Panc1 (cell line): ENCODE measurements around the gene SCPEP1. TPM values are rescaled to one million over a fixed set of nuclear protein-coding genes. Genes with fewer than 3 reads are reported as not detected.

Experiments used
- ATAC-seq: fragments of 200-7000 bp; cut with Tn5 transposase; 2 replicates; pipeline ENCODE4 v1.9.1; 2020; ENCODE audit warnings: mild to moderate bottlenecking, moderate library complexity
- BruUV-seq: library from RNA; stranded (reverse); fragments of 400-500 nt; replicated peaks from 2 replicates; lab custom pipeline; 2021; lab: Mats Ljungman, UMichigan
- CTCF ChIA-PET: fragments of 300-600 bp; sonication (Branson Sonifier 250); formaldehyde crosslinking; loops from one replicate; lab custom pipeline; 2022; ENCODE audit warnings: antibody characterized with exemption; lab: Charles Lee
- POLR2A ChIA-PET: fragments of 300-600 bp; sonication (Branson Sonifier 250); formaldehyde crosslinking; loops from one replicate; lab custom pipeline; 2022; ENCODE audit warnings: antibody characterized with exemption; lab: Charles Lee
- DNase-seq: peaks from one replicate; pipeline ENCODE4 v3.0.0-alpha.2; 2010; ENCODE audit warnings: low read depth, low spot score
- H3K27ac ChIP-seq: 2 replicates; pipeline ENCODE4 v1.5.1; 2011; ENCODE audit warnings: mild to moderate bottlenecking, low read length, inconsistent platforms
- H3K27me3 ChIP-seq: fragments of 200-500 bp; sonication (Bioruptor generic); 2 replicates; pipeline ENCODE4 v1.6.0; 2014; ENCODE audit warnings: low read length, inconsistent platforms; ENCODE audit not compliant: control insufficient read depth, insufficient read depth
- H3K36me3 ChIP-seq: fragments of 200-500 bp; sonication (Bioruptor generic); 2 replicates; pipeline ENCODE4 v1.5.1; 2014; ENCODE audit warnings: inconsistent platforms, mild to moderate bottlenecking, low read length, moderate library complexity; ENCODE audit not compliant: control insufficient read depth, insufficient read depth
- H3K4me1 ChIP-seq: 2 replicates; pipeline ENCODE4 v1.5.1; 2011; ENCODE audit warnings: inconsistent platforms, mild to moderate bottlenecking, low read length, moderate library complexity; ENCODE audit not compliant: control insufficient read depth, insufficient read depth
- H3K4me3 ChIP-seq, 2 experiments: 2 replicates each; pipeline ENCODE4 v1.5.1; 2011 to 2012; ENCODE audit warnings: low read depth in 2 of 2, low read length in 2 of 2, mild to moderate bottlenecking in 2 of 2, inconsistent platforms in 1 of 2, moderate library complexity in 1 of 2
- H3K9me3 ChIP-seq: fragments of 200-500 bp; sonication (Bioruptor generic); 2 replicates; pipeline ENCODE4 v1.5.1; 2014; ENCODE audit warnings: low read depth, mild to moderate bottlenecking, inconsistent platforms, low read length, moderate library complexity; ENCODE audit not compliant: control insufficient read depth, insufficient read depth
- CTCF ChIP-seq: fragments of 450-650 bp; IDR thresholded peaks from 2 replicates; pipeline ENCODE4 v1.5.1; 2017; ENCODE audit warnings: mild to moderate bottlenecking
- POLR2AphosphoS5 ChIP-seq: IDR thresholded peaks from 2 replicates; pipeline ENCODE4 v1.6.1; 2012; ENCODE audit warnings: mild to moderate bottlenecking, low read depth, low read length, moderate library complexity
- SIN3A ChIP-seq: IDR thresholded peaks from 2 replicates; pipeline ENCODE4 v1.6.1; 2012; ENCODE audit warnings: low read depth, mild to moderate bottlenecking, low read length, moderate library complexity, borderline replicate concordance; ENCODE audit not compliant: insufficient read depth
- TCF7L2 ChIP-seq: IDR thresholded peaks from 2 replicates; pipeline ENCODE4 v1.6.1; 2011; ENCODE audit warnings: mild to moderate bottlenecking, low read depth, low read length, inconsistent platforms
- in situ Hi-C: cut with HindIII; loops from 2 replicates; pipeline ENCODE4 v1.10.0; 2016; ENCODE audit warnings: low sequenced_read_pairs, low pct_unique_long_range_greater_than_20kb
- intact Hi-C: fragments of 100-400 bp; cut with micrococcal nuclease; formaldehyde crosslinking; loops from one replicate; pipeline ENCODE4 v1.10.0; 2022; ENCODE audit not compliant: unreplicated experiment
- total RNA-seq: library from RNA; stranded (reverse); gene quantifications from one replicate; pipeline ENCODE4 v1.2.1, GENCODE V29; 2021; ENCODE audit not compliant: unreplicated experiment
- TF ChIP-seq, protein P1 (sequence below), 2 experiments: IDR thresholded peaks; 2 replicates each; pipeline ENCODE4 v1.6.1; 2011 to 2012; ENCODE audit warnings: low read depth in 2 of 2, control low read depth in 1 of 2, low read length in 1 of 2, mild to moderate bottlenecking in 1 of 2, moderate library complexity in 1 of 2; ENCODE audit not compliant: insufficient read depth in 1 of 2

SCPEP1 gene
- total RNA-seq, 1 experiment from 2014 or later, result 50.7 TPM

DNA sequence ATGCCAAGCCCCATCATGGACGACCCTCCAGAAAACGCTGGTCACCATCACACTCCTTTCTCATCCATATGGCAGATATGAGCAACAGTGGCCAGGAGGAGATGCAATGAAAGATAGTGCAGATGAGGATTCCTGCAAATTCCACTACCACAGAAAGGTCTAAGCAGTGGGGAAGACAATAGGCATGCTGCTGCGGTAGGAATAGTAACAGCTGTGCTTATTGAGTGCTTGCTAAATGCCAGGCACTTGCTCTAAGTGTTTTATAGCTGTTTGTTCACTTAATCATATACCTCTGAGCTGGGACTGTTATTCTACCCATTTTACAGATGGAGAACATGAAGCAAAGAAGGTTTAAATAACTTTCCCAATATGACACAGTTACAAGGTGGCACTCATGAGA is 60.6 kb downstream of the SCPEP1 start:
- no peak for TF ChIP-seq TCF7L2
- TF ChIP-seq, protein P1, sequence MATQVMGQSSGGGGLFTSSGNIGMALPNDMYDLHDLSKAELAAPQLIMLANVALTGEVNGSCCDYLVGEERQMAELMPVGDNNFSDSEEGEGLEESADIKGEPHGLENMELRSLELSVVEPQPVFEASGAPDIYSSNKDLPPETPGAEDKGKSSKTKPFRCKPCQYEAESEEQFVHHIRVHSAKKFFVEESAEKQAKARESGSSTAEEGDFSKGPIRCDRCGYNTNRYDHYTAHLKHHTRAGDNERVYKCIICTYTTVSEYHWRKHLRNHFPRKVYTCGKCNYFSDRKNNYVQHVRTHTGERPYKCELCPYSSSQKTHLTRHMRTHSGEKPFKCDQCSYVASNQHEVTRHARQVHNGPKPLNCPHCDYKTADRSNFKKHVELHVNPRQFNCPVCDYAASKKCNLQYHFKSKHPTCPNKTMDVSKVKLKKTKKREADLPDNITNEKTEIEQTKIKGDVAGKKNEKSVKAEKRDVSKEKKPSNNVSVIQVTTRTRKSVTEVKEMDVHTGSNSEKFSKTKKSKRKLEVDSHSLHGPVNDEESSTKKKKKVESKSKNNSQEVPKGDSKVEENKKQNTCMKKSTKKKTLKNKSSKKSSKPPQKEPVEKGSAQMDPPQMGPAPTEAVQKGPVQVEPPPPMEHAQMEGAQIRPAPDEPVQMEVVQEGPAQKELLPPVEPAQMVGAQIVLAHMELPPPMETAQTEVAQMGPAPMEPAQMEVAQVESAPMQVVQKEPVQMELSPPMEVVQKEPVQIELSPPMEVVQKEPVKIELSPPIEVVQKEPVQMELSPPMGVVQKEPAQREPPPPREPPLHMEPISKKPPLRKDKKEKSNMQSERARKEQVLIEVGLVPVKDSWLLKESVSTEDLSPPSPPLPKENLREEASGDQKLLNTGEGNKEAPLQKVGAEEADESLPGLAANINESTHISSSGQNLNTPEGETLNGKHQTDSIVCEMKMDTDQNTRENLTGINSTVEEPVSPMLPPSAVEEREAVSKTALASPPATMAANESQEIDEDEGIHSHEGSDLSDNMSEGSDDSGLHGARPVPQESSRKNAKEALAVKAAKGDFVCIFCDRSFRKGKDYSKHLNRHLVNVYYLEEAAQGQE (IDR thresholded peaks at IDR 0.05; ENCODE audit: insufficient read depth in 1 of 2, low read depth in 2 of 2, low read length in 1 of 2), result no peak
- TF ChIP-seq SIN3A, result no peak
- TF ChIP-seq POLR2AphosphoS5, result no peak
- no peak for TF ChIP-seq CTCF
- ChIA-PET CTCF (no interaction called here), POLR2A (no interaction called here)
- Histone ChIP-seq H3K27me3 (no peaks in the 10 kb centered on the region; the same call in none of the 2 replicates), H3K9me3 (no peaks in the 10 kb centered on the region), H3K4me1 (no peaks in the 10 kb centered on the region), H3K27ac (no peak overlapping the region), H3K36me3 (no peaks in the 10 kb centered on the region), H3K4me3 (no peak overlapping the region)
- no TSS peak for BruUV-seq
- intact Hi-C loops (no loop called here), in situ Hi-C loops (no loop called here)
- no peak for DNase-seq
- ATAC-seq, result no peak

DNA sequence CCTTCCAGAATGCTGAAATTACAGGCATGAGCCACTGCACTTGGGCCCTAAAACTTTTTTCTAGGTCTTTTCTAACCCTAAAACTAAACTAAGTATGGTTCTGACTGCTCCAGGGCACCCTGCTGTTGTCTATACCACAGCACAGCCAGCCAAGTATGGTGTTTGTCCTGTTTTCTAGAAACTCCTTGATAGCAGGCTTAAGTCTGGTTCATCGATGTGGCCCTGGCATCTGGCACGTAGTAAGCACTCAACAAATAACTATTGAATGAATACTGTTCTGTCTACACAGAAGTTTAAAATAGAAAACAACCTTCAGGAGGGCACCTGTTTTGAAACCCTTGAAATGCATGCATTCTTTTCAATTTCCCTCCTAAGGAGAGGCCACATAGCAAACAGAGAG is 62.6 kb downstream of the SCPEP1 start:
- DNase-seq (no peak), ATAC-seq (no peak)
- H3K27ac ChIP-seq, result no peak overlapping the region
- no TSS peak for BruUV-seq
- POLR2A ChIA-PET, result interaction anchor here (0.6 kb wide), 1 partner anchor 14 kb away, joined by 3 read pairs; no protein-coding TSS in a partner anchor
- no peaks in the 10 kb centered on the region for H3K36me3 ChIP-seq
- H3K4me1 ChIP-seq, result no peaks in the 10 kb centered on the region
- CTCF ChIA-PET, result no interaction called here
- in situ Hi-C loops, result no loop called here
- no peak overlapping the region for H3K4me3 ChIP-seq
- H3K27me3 ChIP-seq, result no peaks in the 10 kb centered on the region; the same call in none of the 2 replicates
- H3K9me3 ChIP-seq, result no peaks in the 10 kb centered on the region
- intact Hi-C loops, result no loop called here
- no peak for TF ChIP-seq SIN3A
- TF ChIP-seq TCF7L2, result no peak

- Histone ChIP-seq H3K4me3 (no peak overlapping the region), H3K4me1 (no peaks in the 10 kb centered on the region), H3K27me3 (no peaks in the 10 kb centered on the region; the same call in 1 of the 2 replicates), H3K9me3 (no peaks in the 10 kb centered on the region), H3K36me3 (no peaks in the 10 kb centered on the region), H3K27ac (no peak overlapping the region)
- TF ChIP-seq TCF7L2 (no peak), POLR2AphosphoS5 (no peak), SIN3A (no peak), CTCF (no peak)
- TF ChIP-seq, protein P1 (IDR thresholded peaks at IDR 0.05; ENCODE audit: insufficient read depth in 1 of 2, low read depth in 2 of 2, low read length in 1 of 2), result no peak
- in situ Hi-C loops (no loop called here), intact Hi-C loops (no loop called here)
- no peak for DNase-seq
- no peak for ATAC-seq
- ChIA-PET CTCF (interaction anchor here (0.7 kb wide), 1 partner anchor 37 kb away, joined by 4 read pairs; no protein-coding TSS in a partner anchor), POLR2A (no interaction called here)
- no TSS peak for BruUV-seq
These were observed 65.3 kb downstream of the SCPEP1 start for GRCh38 chr17:57043276-57043675.
